Measurements from ENCODE around the gene PCDHAC1. TPM values are rescaled to one million over a fixed set of nuclear protein-coding genes. Genes with fewer than 3 reads are reported as not detected.
A peak's percentile ranks its signal among the peaks of the same experiment; 100 is the strongest.
"Not testable (repeated sequence)": the region's sequence is repeated elsewhere in the genome, so short reads cannot be mapped to it uniquely, and the experiment has no call there.

The PCDHAC1 gene, protein sequence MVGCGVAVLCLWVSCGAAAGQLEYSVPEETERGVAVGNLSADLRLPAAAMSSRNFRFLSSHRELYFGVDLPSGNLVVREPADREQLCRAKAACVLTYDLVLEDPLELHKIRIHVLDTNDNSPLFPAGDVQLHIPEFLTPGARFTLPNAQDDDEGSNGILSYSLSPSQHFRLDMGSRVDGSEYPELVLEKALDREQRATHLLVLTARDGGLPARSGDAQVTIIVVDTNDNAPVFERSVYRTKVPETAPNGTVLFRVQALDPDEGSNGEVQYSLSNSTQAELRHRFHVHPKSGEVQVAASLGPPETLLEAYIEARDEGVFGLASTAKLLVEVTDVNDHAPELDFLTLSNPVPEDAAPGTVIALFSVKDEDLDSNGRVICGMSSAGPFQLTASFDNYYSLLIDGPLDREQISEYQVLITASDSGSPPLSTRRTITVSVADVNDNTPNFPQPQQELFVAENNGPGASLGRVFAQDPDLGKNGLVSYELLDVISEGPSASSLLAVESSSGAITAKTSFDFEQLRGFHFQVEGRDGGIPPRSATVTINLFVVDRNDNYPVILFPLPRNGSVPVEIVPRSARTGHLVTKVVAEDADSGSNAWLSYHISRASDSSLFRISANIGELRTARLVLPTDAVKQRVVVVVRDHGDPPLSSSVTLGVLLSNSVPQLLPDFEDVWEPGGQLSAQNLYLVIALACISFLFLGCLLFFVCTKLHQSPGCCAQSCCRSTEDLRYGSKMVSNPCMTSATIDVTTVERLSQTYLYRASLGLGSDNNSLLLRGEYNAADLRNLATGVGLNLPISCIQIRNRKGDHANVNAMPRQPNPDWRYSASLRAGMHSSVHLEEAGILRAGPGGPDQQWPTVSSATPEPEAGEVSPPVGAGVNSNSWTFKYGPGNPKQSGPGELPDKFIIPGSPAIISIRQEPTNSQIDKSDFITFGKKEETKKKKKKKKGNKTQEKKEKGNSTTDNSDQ
- total RNA-seq (1 to 10 TPM in 5 of 6 donors, under 1 TPM in 1; 0.98 to 2.0 (median 1.6) TPM), polyA plus RNA-seq (under 1 TPM; 0.34 to 0.80 TPM)

DNA sequence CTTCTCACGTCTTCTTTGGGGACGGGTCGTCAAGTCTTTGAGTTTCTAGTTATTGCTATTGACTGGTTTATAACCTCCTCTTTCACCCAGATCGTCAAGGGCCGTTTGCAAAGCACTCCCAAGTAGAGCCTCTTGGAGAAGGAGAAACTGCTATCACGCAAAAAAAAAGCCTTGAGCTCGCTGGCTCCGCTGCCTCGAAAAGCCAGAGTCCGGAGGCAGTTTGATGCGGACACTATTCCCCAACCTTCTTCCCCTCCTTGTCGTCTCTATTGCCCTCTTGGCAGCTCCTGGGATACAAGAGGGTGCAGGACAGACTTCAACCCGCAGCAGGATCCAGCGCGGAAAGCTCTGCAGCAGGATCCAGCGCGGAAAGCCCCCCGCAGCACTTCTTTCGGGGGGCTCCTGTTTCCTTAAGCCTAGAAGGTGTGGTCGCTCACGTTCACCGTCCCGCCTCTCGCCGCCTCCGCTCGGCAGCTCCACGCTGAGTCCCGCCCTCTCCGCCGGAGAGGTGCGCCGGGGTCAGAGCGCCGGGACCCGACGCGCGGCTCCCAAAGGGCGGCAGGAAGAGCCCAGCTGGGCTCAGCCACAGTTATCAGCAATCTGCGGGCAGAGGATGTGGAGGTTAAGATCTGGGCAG, at the start of gene PCDHAC1:
Gene PCDHAC1, plus strand, starts transcription at position 494 of the 637 bp plus-strand sequence. CDS start 594 bp downstream, outside the sequence.
- FAIRE-seq = no peak
- Histone ChIP-seq H3K27ac (peak within 1 kb of the TSS; percentile 14 to 62 (median 33)), H3K9me3 (no peaks in the 10 kb centered on the region), H3K27me3 (no peaks in the 10 kb centered on the region), H3K4me3 (peak within 1 kb of the TSS; percentile 26 to 63 (median 40)), H3K4me1 (peaks cover 0 to 2% (median 0%) of the 10 kb centered on the region in 3 donors), H3K36me3 (no peaks in the 10 kb centered on the region)
- WGBS, 2 donors = 2% methylated on average over 41 of the region's 41 CpGs
- DNase-seq = peak in 4 of 6 donors; percentile 34 to 79 (median 66)
- intact Hi-C loops (cut with DNase I) = no loop called here
- peak; percentile 82 to 86 (median 84) for ATAC-seq
- TF ChIP-seq, protein P1, sequence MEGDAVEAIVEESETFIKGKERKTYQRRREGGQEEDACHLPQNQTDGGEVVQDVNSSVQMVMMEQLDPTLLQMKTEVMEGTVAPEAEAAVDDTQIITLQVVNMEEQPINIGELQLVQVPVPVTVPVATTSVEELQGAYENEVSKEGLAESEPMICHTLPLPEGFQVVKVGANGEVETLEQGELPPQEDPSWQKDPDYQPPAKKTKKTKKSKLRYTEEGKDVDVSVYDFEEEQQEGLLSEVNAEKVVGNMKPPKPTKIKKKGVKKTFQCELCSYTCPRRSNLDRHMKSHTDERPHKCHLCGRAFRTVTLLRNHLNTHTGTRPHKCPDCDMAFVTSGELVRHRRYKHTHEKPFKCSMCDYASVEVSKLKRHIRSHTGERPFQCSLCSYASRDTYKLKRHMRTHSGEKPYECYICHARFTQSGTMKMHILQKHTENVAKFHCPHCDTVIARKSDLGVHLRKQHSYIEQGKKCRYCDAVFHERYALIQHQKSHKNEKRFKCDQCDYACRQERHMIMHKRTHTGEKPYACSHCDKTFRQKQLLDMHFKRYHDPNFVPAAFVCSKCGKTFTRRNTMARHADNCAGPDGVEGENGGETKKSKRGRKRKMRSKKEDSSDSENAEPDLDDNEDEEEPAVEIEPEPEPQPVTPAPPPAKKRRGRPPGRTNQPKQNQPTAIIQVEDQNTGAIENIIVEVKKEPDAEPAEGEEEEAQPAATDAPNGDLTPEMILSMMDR (IDR thresholded peaks at IDR 0.05) = no peak

DNA sequence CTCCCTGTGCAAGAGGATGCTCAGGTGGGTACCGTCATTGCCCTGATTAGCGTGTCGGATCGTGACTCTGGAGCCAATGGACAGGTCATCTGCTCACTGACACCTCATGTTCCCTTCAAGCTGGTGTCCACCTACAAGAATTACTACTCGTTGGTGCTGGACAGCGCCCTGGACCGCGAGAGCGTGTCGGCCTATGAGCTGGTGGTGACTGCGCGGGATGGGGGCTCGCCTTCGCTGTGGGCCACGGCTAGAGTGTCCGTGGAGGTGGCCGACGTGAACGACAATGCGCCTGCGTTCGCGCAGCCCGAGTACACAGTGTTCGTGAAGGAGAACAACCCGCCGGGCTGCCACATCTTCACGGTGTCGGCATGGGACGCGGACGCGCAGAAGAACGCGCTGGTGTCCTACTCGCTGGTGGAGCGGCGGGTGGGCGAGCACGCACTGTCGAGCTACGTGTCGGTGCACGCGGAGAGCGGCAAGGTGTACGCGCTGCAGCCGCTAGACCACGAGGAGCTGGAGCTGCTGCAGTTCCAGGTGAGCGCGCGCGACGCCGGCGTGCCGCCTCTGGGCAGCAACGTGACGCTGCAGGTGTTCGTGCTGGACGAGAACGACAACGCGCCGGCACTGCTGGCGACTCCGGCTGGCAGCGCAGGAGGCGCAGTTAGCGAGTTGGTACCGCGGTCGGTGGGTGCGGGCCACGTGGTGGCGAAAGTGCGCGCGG, 49.4 kb upstream of the PCDHAC1 start:
- intact Hi-C loops (cut with DNase I) = loop anchor here in 1 of 3 donors (10.0 kb wide), 1 partner anchor 168 kb away; no protein-coding TSS in a partner anchor
- ATAC-seq, H3K4me1 ChIP-seq, H3K27ac ChIP-seq, H3K27me3 ChIP-seq, H3K9me3 ChIP-seq, FAIRE-seq, H3K4me3 ChIP-seq, H3K36me3 ChIP-seq: not testable (repeated sequence)
- DNase-seq = peak in 1 of 6 donors; percentile 50
- WGBS, 2 donors = 31 to 33% methylated on average over 79 to 80 of the region's 80 CpGs

DNA sequence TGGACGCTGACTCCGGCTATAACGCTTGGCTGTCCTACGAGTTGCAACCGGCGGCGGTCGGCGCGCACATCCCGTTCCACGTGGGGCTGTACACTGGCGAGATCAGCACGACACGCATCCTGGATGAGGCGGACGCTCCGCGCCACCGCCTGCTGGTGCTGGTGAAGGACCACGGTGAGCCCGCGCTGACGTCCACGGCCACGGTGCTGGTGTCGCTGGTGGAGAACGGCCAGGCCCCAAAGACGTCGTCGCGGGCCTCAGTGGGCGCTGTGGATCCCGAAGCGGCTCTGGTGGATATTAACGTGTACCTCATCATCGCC, 48.9 kb upstream of the PCDHAC1 start:
- Histone ChIP-seq H3K36me3 (no peaks in the 10 kb centered on the region), H3K27me3 (no peaks in the 10 kb centered on the region), H3K4me1 (no peaks in the 10 kb centered on the region), H3K4me3 (no peak overlapping the region), H3K27ac (no peak overlapping the region), H3K9me3 (peaks cover 0 to 2% (median 0%) of the 10 kb centered on the region in 4 donors)
- no peak for ATAC-seq
- intact Hi-C loops (cut with DNase I) = loop anchor here in 1 of 3 donors (10.0 kb wide), 1 partner anchor 168 kb away; no protein-coding TSS in a partner anchor
- FAIRE-seq = no peak
- TF ChIP-seq, protein P1 (IDR thresholded peaks at IDR 0.05) = no peak
- 34 to 38% methylated on average over 37 of the region's 37 CpGs for WGBS, 2 donors
- peak in 1 of 6 donors; percentile 47 for DNase-seq

DNA sequence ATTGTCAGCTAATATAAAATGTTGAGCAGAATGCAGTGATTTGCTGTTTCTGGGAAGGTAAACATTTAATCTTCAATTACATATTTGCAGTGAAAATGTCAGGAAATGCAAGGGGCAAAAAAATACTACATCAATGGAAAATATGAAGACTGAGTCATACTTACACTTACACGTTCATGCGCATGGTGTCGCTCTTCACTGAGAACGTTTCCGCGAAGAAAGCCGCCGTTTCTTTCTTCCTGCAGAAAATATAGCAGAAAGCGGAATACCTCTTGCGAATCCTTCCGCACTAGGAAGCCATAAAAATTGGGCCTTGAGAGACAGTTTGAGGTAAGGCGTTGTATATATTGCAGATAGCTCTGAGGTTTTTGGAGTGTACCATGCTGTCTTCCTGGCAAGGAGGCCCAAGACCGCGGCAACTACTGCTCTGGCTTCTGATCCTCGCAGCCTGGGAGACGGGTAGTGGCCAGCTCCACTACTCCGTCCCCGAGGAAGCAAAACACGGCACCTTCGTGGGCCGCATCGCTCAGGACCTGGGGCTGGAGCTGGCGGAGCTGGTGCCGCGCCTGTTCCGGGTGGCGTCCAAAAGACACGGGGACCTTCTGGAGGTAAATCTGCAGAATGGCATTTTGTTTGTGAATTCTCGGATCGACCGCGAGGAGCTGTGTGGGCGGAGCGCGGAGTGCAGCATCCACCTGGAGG, 44.1 kb upstream of the PCDHAC1 start, which contains the start of gene PCDHA13:
Gene PCDHA13, plus strand, starts transcription at position 236 of the 702 bp plus-strand sequence. Its CDS starts 145 bp downstream, at position 381.
- Histone ChIP-seq H3K4me1 (no peaks in the 10 kb centered on the region), H3K4me3 (peak within 1 kb of the TSS in 2 of 4 donors; percentile 24 to 31), H3K27me3 (no peaks in the 10 kb centered on the region), H3K9me3 (peaks cover 0 to 2% (median 0%) of the 10 kb centered on the region in 4 donors), H3K27ac (no peak within 1 kb of the TSS), H3K36me3 (no peaks in the 10 kb centered on the region)
- intact Hi-C loops (cut with DNase I) = no loop called here
- peak in 3 of 4 donors; percentile 83 to 96 (median 86) for ATAC-seq
- 10 to 15% methylated on average over 30 to 35 of the region's 35 CpGs for WGBS, 2 donors
- no peak for FAIRE-seq
- TF ChIP-seq, protein P1 (IDR thresholded peaks at IDR 0.05) = no peak
- DNase-seq = peak in 1 of 6 donors; percentile 15
